GM12874 (cell line): ENCODE data around the gene RSPO3.

Experiments
- CTCF ChIP-seq: IDR thresholded peaks from 2 replicates; pipeline ENCODE4 v1.5.1; 2011; ENCODE audit warnings: low read depth, mild to moderate bottlenecking, control low read depth, low read length, moderate library complexity; ENCODE audit not compliant: insufficient read depth

Gene RSPO3

GRCh38 chr6:127080081-127080480 lies 38.4 kb upstream of the RSPO3 start:
- no peak for TF ChIP-seq CTCF

GRCh38 chr6:127083231-127083962 lies 35.1 kb upstream of the RSPO3 start:
- no peak for TF ChIP-seq CTCF

DNA sequence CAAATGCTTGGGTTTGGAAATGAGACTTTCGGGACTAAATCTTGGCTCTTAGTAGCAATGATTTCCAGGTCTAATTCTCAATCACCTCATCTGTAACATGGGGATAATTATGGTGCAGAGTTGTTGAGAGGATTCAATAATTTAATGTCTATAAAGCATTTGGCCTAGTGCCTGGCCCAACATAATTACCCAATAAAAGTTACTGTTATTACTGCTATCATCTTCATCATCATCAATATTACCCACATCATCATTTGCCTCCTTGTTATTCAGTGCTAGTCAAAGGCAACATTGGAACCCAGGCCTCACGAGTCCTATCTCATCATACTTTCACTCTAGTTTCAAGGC lies 34.5 kb upstream of the RSPO3 start:
- TF ChIP-seq CTCF = no peak

- no peak for TF ChIP-seq CTCF
Measured at GRCh38 chr6:127085181-127085580, 33.3 kb upstream of the RSPO3 start.

DNA sequence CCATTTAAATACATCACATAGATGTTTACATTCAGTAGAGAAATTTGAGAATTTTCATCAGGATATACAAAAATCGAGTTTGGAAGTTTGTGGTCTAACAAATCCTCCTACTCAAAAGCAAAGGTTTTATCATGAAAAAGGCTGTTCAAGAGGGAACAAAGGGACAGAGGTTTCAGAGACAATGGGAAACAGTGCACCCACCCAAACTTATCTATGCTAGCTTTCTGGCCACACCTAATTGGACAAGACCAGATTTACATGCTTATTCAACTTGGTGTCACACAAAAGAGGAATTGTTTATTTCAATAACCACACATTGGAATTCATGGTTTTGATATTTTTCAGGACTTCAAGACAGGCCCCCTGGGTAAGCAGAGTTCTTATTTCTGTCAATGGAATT lies 28.4 kb upstream of the RSPO3 start:
- TF ChIP-seq CTCF = no peak

GRCh38 chr6:127092466-127092865 lies 26.0 kb upstream of the RSPO3 start:
- TF ChIP-seq CTCF = no peak

DNA sequence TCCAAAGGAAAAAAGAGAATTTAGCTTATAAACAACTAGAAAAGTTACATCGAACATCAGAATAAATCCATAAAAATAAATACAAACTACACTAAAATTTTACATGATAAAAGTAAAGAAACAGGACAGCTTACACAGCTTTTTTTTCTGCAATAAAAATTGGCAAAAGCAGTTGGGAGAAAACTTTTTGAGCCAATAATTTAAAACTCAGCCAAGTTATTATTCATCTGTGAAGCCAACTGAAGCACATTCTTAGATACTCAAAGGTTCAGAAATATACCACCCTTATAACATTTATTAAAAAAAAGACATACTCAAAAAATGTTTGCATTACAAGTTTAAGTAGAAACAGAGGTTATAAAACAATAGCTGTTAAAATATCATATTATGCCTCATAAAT lies 23.7 kb upstream of the RSPO3 start:
- TF ChIP-seq CTCF = no peak

GRCh38 chr6:127096167-127096566 lies 22.3 kb upstream of the RSPO3 start:
- TF ChIP-seq CTCF = no peak
